Hepatocyte (in vitro differentiated cells): ENCODE data around the gene TRIM23.

Source experiments
- EZH2 ChIP-seq: fragments of 200-600 bp; sonication (generic); IDR thresholded peaks from 2 replicates; pipeline ENCODE4 v1.6.1; 2016; ENCODE audit warnings: antibody characterized with exemption, mild to moderate bottlenecking, borderline replicate concordance
- TF ChIP-seq, protein P1 (sequence below): fragments of 200-600 bp; sonication (generic); IDR thresholded peaks from 2 replicates; pipeline ENCODE4 v1.5.1; 2016; ENCODE audit warnings: antibody characterized with exemption, mild to moderate bottlenecking; ENCODE audit not compliant: poor library complexity

DNA sequence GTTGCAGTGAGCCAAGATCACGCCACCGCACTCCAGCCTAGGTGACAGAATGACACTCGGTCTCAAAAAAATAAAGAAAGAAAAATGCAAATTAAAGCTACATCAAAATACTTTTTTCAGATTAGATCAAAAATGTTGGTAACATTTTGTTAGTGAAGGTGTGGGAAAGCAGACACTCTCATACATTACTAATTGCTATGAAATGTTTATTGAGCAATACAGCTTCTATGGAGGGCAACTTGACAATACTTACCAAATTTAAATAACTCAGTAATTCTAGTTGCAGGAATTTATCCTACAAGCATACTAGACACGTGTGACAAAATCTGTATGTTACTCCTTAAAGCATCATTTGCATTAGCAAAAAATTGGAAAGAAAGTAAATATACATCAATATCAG lies 4.1 kb downstream of the TRIM23 start:
- TF ChIP-seq, protein P1, sequence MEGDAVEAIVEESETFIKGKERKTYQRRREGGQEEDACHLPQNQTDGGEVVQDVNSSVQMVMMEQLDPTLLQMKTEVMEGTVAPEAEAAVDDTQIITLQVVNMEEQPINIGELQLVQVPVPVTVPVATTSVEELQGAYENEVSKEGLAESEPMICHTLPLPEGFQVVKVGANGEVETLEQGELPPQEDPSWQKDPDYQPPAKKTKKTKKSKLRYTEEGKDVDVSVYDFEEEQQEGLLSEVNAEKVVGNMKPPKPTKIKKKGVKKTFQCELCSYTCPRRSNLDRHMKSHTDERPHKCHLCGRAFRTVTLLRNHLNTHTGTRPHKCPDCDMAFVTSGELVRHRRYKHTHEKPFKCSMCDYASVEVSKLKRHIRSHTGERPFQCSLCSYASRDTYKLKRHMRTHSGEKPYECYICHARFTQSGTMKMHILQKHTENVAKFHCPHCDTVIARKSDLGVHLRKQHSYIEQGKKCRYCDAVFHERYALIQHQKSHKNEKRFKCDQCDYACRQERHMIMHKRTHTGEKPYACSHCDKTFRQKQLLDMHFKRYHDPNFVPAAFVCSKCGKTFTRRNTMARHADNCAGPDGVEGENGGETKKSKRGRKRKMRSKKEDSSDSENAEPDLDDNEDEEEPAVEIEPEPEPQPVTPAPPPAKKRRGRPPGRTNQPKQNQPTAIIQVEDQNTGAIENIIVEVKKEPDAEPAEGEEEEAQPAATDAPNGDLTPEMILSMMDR, result no peak
- TF ChIP-seq EZH2, result no peak
